ENCODE results near the gene ZNF324.

The ZNF324 gene

GRCh38 chr19:58520257-58520599, 53.3 kb downstream of the ZNF324 start:
- DNase-seq (ENCODE audit: low read depth in 3 of 3, low spot score in 1 of 3): no peak

- no peak for DNase-seq (ENCODE audit: low read depth in 3 of 3, low spot score in 1 of 3)
These were observed 54.8 kb downstream of the ZNF324 start for GRCh38 chr19:58521651-58522050.

GRCh38 chr19:58522709-58523108, 55.8 kb downstream of the ZNF324 start:
- DNase-seq (ENCODE audit: low read depth in 3 of 3, low spot score in 1 of 3): no peak

Measured in stimulated activated CD4-positive, alpha-beta T cell treated with anti-CD3 and anti-CD28 coated beads, TNF-alpha, amount 100 ng/mL, for 1 hour (primary cell).